ENCODE data around the gene EIF4G1.
A peak's percentile ranks its signal among the peaks of the same experiment; 100 is the strongest.

Gene EIF4G1

DNA sequence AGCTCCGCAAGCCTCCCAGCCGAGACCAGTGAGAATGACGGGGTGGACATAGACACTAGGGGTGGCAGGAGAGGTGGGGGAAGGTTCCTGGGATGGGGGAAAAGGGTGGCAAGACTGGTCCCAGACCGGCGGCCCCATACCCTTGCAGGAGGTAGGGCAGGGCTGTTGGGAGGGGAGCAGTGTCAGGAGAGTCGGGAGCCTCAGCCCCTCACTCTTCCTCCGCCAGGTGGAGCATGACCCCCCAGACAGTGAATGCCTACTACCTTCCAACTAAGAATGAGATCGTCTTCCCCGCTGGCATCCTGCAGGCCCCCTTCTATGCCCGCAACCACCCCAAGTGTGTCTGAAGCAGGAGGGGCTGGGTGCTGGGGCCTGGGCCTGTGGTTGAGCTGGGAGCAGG is 24.1 kb upstream of the EIF4G1 start:
- DNase-seq (ENCODE audit: insufficient read length, low spot score): no peak
- no peak for FAIRE-seq
- TF ChIP-seq POU2F2 (IDR thresholded peaks at IDR 0.05; ENCODE audit: low read depth, low read length) (no peak), SPI1 (IDR thresholded peaks at IDR 0.05; ENCODE audit: low read depth, low read length) (no peak), TAF1 (IDR thresholded peaks at IDR 0.05; ENCODE audit: low read depth, low read length) (no peak), PAX5 (IDR thresholded peaks at IDR 0.05; ENCODE audit: insufficient read depth, low read length, severe bottlenecking) (no peak)

DNA sequence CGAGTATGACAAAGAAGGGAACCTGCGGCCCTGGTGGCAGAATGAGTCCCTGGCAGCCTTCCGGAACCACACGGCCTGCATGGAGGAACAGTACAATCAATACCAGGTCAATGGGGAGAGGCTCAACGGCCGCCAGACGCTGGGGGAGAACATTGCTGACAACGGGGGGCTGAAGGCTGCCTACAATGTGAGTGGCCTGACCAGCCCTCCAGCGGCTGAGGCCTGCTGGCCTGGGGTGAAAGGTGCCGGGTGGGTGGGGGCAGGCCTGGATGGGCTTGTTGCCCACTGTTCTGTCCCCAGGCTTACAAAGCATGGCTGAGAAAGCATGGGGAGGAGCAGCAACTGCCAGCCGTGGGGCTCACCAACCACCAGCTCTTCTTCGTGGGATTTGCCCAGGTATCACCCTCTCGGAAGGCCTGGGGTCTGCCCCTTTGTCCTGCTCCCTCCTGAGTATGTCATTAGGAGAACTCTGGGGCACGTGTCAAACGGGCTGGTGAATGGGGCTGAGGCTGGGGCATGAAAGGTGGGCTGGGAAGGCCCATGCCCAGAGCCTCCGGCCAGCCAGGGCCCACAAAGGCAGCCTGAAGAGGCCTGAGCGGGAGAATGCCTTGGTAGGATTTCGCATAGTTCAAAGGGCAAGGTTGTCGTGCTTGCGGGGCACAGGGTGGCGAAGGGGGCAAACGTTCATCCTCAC is 23.2 kb upstream of the EIF4G1 start:
- TF ChIP-seq POU2F2 (IDR thresholded peaks at IDR 0.05; ENCODE audit: low read depth, low read length) (no peak), SPI1 (IDR thresholded peaks at IDR 0.05; ENCODE audit: low read depth, low read length) (no peak), PAX5 (IDR thresholded peaks at IDR 0.05; ENCODE audit: insufficient read depth, low read length, severe bottlenecking) (no peak), POLR2AphosphoS5 (IDR thresholded peaks at IDR 0.05; ENCODE audit: low read depth, low read length) (no peak), POLR2A (IDR thresholded peaks at IDR 0.05; ENCODE audit: low read depth, low read length) (no peak), TAF1 (IDR thresholded peaks at IDR 0.05; ENCODE audit: low read depth, low read length) (no peak)
- FAIRE-seq (no peak), DNase-seq (ENCODE audit: insufficient read length, low spot score) (no peak)

DNA sequence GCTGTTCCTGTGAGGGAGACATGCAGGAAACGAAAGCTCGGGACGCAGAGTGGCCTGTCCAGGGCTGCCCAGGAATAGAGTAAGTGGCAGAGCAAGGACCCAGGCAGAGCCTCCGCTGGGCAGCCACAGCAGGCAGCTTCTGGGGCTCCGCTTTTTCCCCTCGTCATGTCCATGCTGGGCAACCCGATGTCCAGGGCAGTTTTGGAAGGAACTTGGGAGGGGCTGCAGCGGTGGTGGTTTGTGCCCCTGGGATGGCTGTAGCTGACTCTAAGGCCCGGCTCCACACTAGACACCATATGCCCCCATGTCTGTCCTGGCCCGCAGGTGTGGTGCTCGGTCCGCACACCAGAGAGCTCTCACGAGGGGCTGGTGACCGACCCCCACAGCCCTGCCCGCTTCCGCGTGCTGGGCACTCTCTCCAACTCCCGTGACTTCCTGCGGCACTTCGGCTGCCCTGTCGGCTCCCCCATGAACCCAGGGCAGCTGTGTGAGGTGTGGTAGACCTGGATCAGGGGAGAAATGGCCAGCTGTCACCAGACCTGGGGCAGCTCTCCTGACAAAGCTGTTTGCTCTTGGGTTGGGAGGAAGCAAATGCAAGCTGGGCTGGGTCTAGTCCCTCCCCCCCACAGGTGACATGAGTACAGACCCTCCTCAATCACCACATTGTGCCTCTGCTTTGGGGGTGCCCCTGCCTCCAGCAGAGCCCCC is 22.5 kb upstream of the EIF4G1 start:
- TF ChIP-seq POLR2AphosphoS5 (IDR thresholded peaks at IDR 0.05; ENCODE audit: low read depth, low read length): no peak
- no peak for TF ChIP-seq POLR2A (IDR thresholded peaks at IDR 0.05; ENCODE audit: low read depth, low read length)
- TF ChIP-seq SPI1 (IDR thresholded peaks at IDR 0.05; ENCODE audit: low read depth, low read length): no peak
- TF ChIP-seq PAX5 (IDR thresholded peaks at IDR 0.05; ENCODE audit: insufficient read depth, low read length, severe bottlenecking): no peak
- TF ChIP-seq TAF1 (IDR thresholded peaks at IDR 0.05; ENCODE audit: low read depth, low read length): no peak
- no peak for TF ChIP-seq POU2F2 (IDR thresholded peaks at IDR 0.05; ENCODE audit: low read depth, low read length)
- FAIRE-seq (no peak), DNase-seq (ENCODE audit: insufficient read length, low spot score) (no peak)

DNA sequence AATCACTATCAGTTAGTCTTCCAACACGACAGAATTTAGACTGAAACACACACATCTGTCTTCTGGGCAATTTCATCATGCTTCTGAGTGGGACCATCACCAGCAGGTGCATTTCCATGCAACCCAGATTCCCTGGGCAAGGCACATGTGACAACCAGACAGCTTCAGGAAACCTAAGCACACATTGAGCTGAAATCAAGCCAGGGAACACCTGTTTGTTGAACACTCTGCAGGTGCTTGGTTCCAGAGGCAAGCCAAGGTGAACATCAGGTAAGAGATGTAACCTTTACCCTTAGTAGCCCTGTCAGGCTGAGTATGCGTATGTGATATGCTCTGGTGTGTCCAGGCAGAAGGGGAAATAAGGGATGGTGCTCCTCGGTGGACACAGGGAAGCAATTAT is 18.6 kb upstream of the EIF4G1 start:
- TF ChIP-seq PAX5 (IDR thresholded peaks at IDR 0.05; ENCODE audit: insufficient read depth, low read length, severe bottlenecking) (no peak), POLR2AphosphoS5 (IDR thresholded peaks at IDR 0.05; ENCODE audit: low read depth, low read length) (no peak), POU2F2 (IDR thresholded peaks at IDR 0.05; ENCODE audit: low read depth, low read length) (no peak), SPI1 (IDR thresholded peaks at IDR 0.05; ENCODE audit: low read depth, low read length) (no peak), POLR2A (IDR thresholded peaks at IDR 0.05; ENCODE audit: low read depth, low read length) (no peak), TAF1 (IDR thresholded peaks at IDR 0.05; ENCODE audit: low read depth, low read length) (no peak)
- FAIRE-seq (no peak), DNase-seq (ENCODE audit: insufficient read length, low spot score) (no peak)

DNA sequence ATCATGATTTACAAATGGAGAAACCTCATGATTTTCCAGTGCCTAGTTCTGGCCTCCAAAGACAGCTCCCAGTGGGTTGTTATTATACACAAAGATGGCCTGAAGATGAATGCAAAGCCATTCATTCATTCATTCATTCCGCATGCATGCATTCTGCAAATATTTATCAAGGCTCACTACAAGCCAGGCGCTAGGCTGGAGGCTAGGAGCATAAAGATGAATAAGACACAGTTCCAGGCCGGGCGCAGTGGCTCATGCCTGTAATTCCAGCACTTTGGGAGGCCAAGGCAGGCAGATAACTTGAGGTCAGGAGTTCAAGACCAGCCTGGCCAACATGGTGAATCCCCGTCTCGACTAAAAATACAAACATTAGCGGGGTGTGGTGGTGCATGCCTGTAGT is 17.8 kb upstream of the EIF4G1 start:
- TF ChIP-seq PAX5 (IDR thresholded peaks at IDR 0.05; ENCODE audit: insufficient read depth, low read length, severe bottlenecking) (no peak), POLR2A (IDR thresholded peaks at IDR 0.05; ENCODE audit: low read depth, low read length) (no peak), SPI1 (IDR thresholded peaks at IDR 0.05; ENCODE audit: low read depth, low read length) (no peak), POLR2AphosphoS5 (IDR thresholded peaks at IDR 0.05; ENCODE audit: low read depth, low read length) (no peak), POU2F2 (IDR thresholded peaks at IDR 0.05; ENCODE audit: low read depth, low read length) (no peak), TAF1 (IDR thresholded peaks at IDR 0.05; ENCODE audit: low read depth, low read length) (no peak)
- FAIRE-seq: no peak

DNA sequence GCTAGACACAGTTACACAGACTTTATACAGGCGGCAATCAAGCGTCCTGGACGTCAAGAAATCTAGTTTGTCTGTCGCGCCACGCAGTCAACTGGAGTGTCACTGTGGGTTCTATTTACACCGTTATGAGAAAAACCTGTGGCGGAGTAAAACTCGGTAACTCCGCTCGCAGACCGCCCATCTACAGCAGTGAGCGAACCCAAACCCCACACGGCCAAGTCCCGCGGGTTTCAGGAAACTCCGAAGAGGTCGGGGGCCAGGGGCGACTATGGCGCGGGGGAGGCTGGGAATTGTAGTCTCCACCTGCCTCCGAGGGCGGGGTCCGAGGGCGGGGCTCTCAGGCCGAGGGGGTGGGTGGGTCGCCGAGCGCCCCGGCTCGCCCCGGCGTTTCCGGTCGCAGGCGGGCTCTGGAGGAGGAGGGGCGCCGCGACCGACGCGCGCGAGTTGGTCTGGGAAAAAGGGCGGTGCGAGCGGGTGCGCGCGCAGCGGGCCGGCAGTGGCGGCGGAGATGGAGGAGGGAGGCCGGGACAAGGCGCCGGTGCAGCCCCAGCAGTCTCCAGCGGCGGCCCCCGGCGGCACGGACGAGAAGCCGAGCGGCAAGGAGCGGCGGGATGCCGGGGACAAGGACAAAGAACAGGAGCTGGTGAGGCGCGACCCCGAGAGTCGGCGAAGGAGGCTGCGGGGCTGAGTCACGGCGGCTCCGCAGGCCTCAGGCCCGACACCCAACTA is 15.5 kb upstream of the EIF4G1 start, which contains the start of gene PSMD2:
Gene PSMD2, plus strand, starts transcription at position 483 of the 729 bp plus-strand sequence. Its CDS starts 26 bp downstream, at position 509.
- peak; percentile 96 for DNase-seq (ENCODE audit: insufficient read length, low spot score)
- TF ChIP-seq PAX5 (IDR thresholded peaks at IDR 0.05; ENCODE audit: insufficient read depth, low read length, severe bottlenecking) (no peak), POLR2AphosphoS5 (IDR thresholded peaks at IDR 0.05; ENCODE audit: low read depth, low read length) (peak; percentile 70), SPI1 (IDR thresholded peaks at IDR 0.05; ENCODE audit: low read depth, low read length) (no peak), POLR2A (IDR thresholded peaks at IDR 0.05; ENCODE audit: low read depth, low read length) (peak; percentile 60), TAF1 (IDR thresholded peaks at IDR 0.05; ENCODE audit: low read depth, low read length) (peak; percentile 75), POU2F2 (IDR thresholded peaks at IDR 0.05; ENCODE audit: low read depth, low read length) (no peak)
- peak; percentile 94 for FAIRE-seq

More for the DNA sequence above, 17.8 kb upstream of the EIF4G1 start:
- no peak for DNase-seq (ENCODE audit: insufficient read length, low spot score)

DNA sequence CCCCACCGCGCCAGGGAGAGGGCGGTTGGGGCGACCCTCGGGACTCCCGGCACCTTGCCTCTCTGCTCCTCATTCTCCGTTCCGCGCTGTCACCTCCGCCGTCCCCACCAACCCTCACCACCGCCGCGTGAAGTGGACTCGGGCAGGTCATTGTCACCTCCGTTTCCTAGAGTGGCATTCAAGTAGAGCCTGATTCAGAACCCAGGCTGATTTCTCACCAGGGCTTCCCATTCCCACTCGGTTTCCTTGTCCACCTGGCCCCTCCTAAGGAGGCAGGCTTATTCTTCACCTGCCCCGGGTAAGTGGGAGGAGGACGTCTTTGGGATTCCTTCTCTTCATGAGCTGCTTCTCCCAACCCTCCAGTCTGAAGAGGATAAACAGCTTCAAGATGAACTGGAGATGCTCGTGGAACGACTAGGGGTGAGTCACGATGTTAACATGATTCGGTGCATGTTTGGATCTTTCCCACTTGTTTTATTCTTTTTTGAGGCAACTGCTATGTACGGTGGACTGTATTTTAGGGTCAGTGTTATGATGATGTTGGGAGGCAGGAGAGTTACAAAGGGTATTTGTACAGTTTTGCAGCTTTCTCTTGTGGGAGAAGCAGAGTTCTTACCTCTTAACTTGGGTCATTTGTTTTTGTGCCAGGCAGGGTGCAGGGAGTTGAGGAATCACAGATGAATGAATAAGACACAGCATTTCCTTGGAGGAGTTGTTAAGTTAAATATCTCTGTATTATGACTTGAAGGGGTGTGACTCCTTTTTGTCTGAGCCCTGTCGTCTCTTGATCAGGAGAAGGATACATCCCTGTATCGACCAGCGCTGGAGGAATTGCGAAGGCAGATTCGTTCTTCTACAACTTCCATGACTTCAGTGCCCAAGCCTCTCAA is 14.7 kb upstream of the EIF4G1 start:
- FAIRE-seq (no peak), DNase-seq (ENCODE audit: insufficient read length, low spot score) (no peak)

DNA sequence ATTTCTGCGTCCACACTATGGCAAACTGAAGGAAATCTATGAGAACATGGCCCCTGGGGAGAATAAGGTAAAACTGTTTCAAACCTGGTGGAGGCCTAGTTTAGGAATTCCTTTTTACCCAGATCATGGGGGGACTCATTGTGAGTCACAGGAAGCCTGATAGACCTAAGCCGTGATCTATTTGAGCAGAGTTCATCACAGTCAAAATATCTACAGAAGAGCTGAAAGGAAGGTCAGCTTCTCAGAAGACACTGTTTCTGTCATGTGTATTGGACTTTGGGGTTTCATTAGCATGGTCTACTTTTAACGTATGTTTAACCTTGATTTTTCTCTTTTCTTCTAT is 14.1 kb upstream of the EIF4G1 start:
- no peak for DNase-seq (ENCODE audit: insufficient read length, low spot score)
- TF ChIP-seq POU2F2 (IDR thresholded peaks at IDR 0.05; ENCODE audit: low read depth, low read length): no peak
- no peak for TF ChIP-seq PAX5 (IDR thresholded peaks at IDR 0.05; ENCODE audit: insufficient read depth, low read length, severe bottlenecking)
- no peak for TF ChIP-seq TAF1 (IDR thresholded peaks at IDR 0.05; ENCODE audit: low read depth, low read length)
- no peak for TF ChIP-seq SPI1 (IDR thresholded peaks at IDR 0.05; ENCODE audit: low read depth, low read length)
- TF ChIP-seq POLR2A (IDR thresholded peaks at IDR 0.05; ENCODE audit: low read depth, low read length): no peak
- FAIRE-seq: no peak

More for the DNA sequence above, 14.7 kb upstream of the EIF4G1 start:
- TF ChIP-seq POU2F2 (IDR thresholded peaks at IDR 0.05; ENCODE audit: low read depth, low read length) (no peak), TAF1 (IDR thresholded peaks at IDR 0.05; ENCODE audit: low read depth, low read length) (no peak), POLR2AphosphoS5 (IDR thresholded peaks at IDR 0.05; ENCODE audit: low read depth, low read length) (no peak), SPI1 (IDR thresholded peaks at IDR 0.05; ENCODE audit: low read depth, low read length) (no peak), PAX5 (IDR thresholded peaks at IDR 0.05; ENCODE audit: insufficient read depth, low read length, severe bottlenecking) (no peak), POLR2A (IDR thresholded peaks at IDR 0.05; ENCODE audit: low read depth, low read length) (no peak)
